Stimulated activated CD4-positive, alpha-beta T cell treated with anti-CD3 and anti-CD28 coated beads, Interleukin-2, amount 100 ng/mL, for 48 hours (primary cell): ENCODE data around the gene SCYL1.
"Not testable (repeated sequence)": the region's sequence is repeated elsewhere in the genome, so short reads cannot be mapped to it uniquely, and the experiment has no call there.

Experiments
- DNase-seq, 2 donors: peaks; one replicate each; pipeline ENCODE4 v3.0.0-alpha.2; 2020

Gene SCYL1

GRCh38 chr11:65555693-65556231 is 30.9 kb downstream of the SCYL1 start:
- DNase-seq = no peak

GRCh38 chr11:65556470-65557279 is 31.8 kb downstream of the SCYL1 start:
- no peak for DNase-seq

GRCh38 chr11:65557280-65558001 is 32.6 kb downstream of the SCYL1 start:
- DNase-seq = no peak

- peak in 1 of 2 donors; percentile 47 for DNase-seq
Observed at GRCh38 chr11:65558002-65558929, 33.4 kb downstream of the SCYL1 start, which contains the start of gene LTBP3. Gene LTBP3 (minus strand): TSS chr11:65558359. CDS start chr11:65557959, 400 bp downstream.

GRCh38 chr11:65558930-65559509 is 34.1 kb downstream of the SCYL1 start:
- DNase-seq = no peak

- DNase-seq = no peak
Observed at GRCh38 chr11:65559535-65559934, 34.7 kb downstream of the SCYL1 start.

GRCh38 chr11:65559951-65560537 is 35.2 kb downstream of the SCYL1 start:
- DNase-seq = no peak

- DNase-seq = no peak
Observed at GRCh38 chr11:65560555-65561418, 35.9 kb downstream of the SCYL1 start.

GRCh38 chr11:65562020-65562419 is 37.1 kb downstream of the SCYL1 start:
- no peak for DNase-seq

- DNase-seq = no peak
Observed at GRCh38 chr11:65562788-65563187, 37.9 kb downstream of the SCYL1 start.

- no peak for DNase-seq
Observed at GRCh38 chr11:65563601-65564000, 38.7 kb downstream of the SCYL1 start.

GRCh38 chr11:65564879-65565559 is 40.1 kb downstream of the SCYL1 start:
- DNase-seq = not testable (repeated sequence)

- DNase-seq = no peak
Observed at GRCh38 chr11:65565624-65566453, 41.0 kb downstream of the SCYL1 start.

- no peak for DNase-seq
Observed at GRCh38 chr11:65569164-65569972, 44.5 kb downstream of the SCYL1 start.

GRCh38 chr11:65569973-65570918 is 45.4 kb downstream of the SCYL1 start, which contains the start of gene ZNRD2:
Gene ZNRD2 (plus strand): TSS chr11:65570477. CDS start chr11:65570492, 15 bp downstream.
- peak; percentile 96 to 98 for DNase-seq

GRCh38 chr11:65571420-65571819 is 46.5 kb downstream of the SCYL1 start:
- DNase-seq = no peak

- no peak for DNase-seq
Observed at GRCh38 chr11:65571940-65572339, 47.1 kb downstream of the SCYL1 start.
